Erythroblast (primary cell): ENCODE measurements around the gene ATP5PF.

ENCODE experiments used
- GATA1 ChIP-seq: IDR thresholded peaks from 2 replicates; pipeline ENCODE4 v1.6.1; 2011; ENCODE audit warnings: low read depth, mild to moderate bottlenecking, control low read depth, low read length, moderate library complexity
- POLR2A ChIP-seq: IDR thresholded peaks from 2 replicates; pipeline ENCODE4 v1.6.1; 2011; ENCODE audit warnings: mild to moderate bottlenecking, low read length

DNA sequence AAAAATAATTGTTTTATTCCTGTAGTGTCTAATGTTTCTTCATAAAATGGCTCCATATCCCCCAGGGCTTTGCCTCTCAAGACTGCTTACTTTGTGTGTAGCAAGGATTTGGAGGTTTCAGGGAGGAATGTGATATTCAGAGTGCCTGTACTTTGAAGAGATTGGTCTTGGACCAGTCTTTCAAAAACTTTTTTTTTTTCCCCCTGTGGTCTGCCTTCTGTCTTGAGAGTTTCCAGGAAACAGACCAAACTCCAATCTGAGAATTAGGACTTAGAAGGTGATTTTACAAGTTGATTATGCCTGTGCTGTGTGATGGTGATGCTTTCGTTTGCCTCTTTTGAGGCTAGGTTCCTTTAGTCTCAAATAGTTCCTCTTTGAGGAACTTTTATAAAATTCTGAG, 26.0 kb upstream of the ATP5PF start:
- TF ChIP-seq POLR2A (no peak), GATA1 (no peak)
